ENCODE measurements around the gene FAM171A2.

FAM171A2 gene

GRCh38 chr17:44321246-44322120 lies 42.2 kb downstream of the FAM171A2 start:
- no peak for DNase-seq (ENCODE audit: low read depth)

- DNase-seq (ENCODE audit: low read depth), result no peak
Observed at GRCh38 chr17:44320066-44320465, 43.6 kb downstream of the FAM171A2 start.

GRCh38 chr17:44318077-44318892 lies 45.4 kb downstream of the FAM171A2 start:
- no peak for DNase-seq (ENCODE audit: low read depth)

GRCh38 chr17:44317545-44317944 lies 46.1 kb downstream of the FAM171A2 start:
- no peak for DNase-seq (ENCODE audit: low read depth)

GRCh38 chr17:44315760-44316731 lies 47.6 kb downstream of the FAM171A2 start:
- no peak for DNase-seq (ENCODE audit: low read depth)

- DNase-seq (ENCODE audit: low read depth), result no peak
Observed at GRCh38 chr17:44314869-44315661, 48.6 kb downstream of the FAM171A2 start.

GRCh38 chr17:44314524-44314868 lies 49.2 kb downstream of the FAM171A2 start:
- DNase-seq (ENCODE audit: low read depth), result no peak

GRCh38 chr17:44314031-44314430 lies 49.6 kb downstream of the FAM171A2 start:
- DNase-seq (ENCODE audit: low read depth), result no peak

- no peak for DNase-seq (ENCODE audit: low read depth)
Observed at GRCh38 chr17:44312396-44313104, 51.1 kb downstream of the FAM171A2 start.

GRCh38 chr17:44311562-44312181 lies 52.0 kb downstream of the FAM171A2 start:
- DNase-seq (ENCODE audit: low read depth), result no peak

- DNase-seq (ENCODE audit: low read depth), result no peak
Observed at GRCh38 chr17:44310609-44311376, 52.9 kb downstream of the FAM171A2 start.

GRCh38 chr17:44310188-44310587 lies 53.5 kb downstream of the FAM171A2 start:
- DNase-seq (ENCODE audit: low read depth), result no peak

GRCh38 chr17:44309472-44309871 lies 54.2 kb downstream of the FAM171A2 start:
- no peak for DNase-seq (ENCODE audit: low read depth)

GRCh38 chr17:44308865-44309264 lies 54.8 kb downstream of the FAM171A2 start:
- no peak for DNase-seq (ENCODE audit: low read depth)

GRCh38 chr17:44308320-44308818 lies 55.3 kb downstream of the FAM171A2 start, which contains the start of gene RUNDC3A:
RUNDC3A (plus strand) TSS chr17:44308601; CDS start chr17:44308833, 232 bp downstream.
- DNase-seq (ENCODE audit: low read depth), result no peak

- no peak for DNase-seq (ENCODE audit: low read depth)
Observed at GRCh38 chr17:44307387-44308186, 56.1 kb downstream of the FAM171A2 start.

- no peak for DNase-seq (ENCODE audit: low read depth)
Observed at GRCh38 chr17:44304651-44305050, 59.0 kb downstream of the FAM171A2 start.

Data from HS-5 (cell line).